Measurements from ENCODE around the gene ADAP1.

ADAP1 gene

DNA sequence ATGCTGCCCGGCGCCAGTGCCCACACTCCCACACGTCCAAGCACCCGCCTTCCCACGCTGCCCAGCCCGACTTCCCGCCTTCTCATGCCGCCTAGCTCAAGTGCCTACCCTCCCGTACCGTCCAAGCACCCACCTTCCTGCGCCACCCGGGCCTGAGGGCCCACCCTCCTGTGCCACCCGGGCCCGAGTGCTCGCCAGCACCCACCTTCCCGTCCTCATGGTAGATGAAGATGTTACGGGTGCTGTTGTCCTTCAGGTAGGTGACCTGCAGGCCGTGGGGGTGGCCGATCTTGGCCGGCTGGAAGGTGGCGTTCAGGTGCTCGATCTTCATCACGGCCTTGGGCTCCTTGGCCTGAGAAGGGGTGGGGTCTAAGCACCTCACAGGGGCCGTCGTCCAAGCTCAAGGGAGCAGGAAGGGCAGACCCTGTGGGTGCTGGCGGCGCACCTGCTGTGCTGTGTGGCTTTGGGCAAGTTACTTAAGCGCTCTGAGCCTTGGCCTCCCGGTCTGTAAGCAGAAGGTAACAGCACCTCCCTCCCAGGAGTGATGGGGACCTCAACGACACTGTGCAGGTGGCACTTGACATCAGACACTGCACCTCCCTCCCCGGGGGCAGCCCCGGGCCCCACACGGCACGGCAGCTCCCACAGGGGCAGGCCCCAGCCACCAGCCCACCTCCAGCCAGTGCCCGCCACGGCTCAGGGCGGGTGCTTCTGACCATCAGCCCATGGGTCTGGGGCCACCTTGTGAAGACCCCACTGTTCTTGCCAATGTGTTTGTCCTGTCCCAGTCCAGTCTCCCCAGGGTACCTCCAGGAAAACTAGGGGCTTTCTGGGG, 50.3 kb downstream of the ADAP1 start:
- DNase-seq: no peak

DNA sequence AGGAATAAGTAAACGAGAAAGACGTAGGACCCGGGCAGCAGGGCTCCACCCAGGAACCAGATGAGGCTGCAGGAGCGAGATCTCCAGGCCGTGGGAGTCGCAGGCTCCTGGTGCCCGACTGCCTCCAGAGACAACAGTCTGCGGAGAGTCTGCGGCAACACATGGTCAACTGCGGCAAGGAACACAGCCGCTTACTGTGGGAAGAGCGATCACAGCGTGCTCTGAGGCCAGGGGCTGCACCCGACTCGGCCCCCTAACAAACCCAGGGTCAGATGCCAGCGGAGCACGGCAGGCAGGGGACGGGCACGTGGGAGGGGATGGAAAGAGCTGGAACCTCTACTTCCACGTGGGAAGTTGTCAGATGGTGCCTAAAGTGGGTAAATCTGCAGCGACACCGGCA, 51.5 kb downstream of the ADAP1 start:
- no peak for DNase-seq

DNA sequence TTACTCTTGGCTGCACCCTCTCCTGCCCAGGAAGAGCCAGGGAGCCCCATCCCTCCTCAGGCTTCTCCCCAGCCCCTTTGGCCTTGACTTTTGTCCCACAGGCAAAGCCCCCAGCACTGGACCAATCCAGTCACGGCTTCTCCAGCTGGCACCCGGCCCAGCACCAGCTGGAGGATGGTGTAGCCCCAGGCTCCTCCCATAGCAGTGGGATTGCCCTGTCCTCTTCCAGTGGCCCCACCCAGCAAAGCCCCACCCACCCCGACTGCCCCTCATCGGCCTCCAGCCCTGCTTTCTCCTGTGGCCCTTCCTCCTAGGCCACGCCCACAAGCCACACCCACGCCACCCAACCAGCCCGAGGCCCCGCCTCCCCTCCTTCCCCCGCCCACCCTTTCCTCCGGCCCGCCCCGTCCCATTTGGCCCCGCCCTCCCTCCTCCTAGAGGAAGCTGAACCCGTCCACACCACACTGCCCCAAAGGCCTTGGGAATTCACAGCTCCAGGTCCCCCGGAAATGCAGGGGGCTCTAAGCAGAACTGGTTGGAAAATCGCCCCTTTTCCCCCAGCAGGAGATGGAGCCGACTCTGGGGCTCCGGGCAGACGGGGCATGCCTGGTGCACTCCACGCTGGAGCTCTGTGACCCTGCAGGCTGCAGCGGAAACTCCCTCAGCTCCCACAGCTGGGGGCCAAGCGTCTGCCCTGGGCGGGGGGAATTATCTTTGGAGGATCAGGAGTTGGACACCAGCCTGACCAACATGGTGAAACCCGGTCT, 52.9 kb downstream of the ADAP1 start:
- DNase-seq: no peak

DNA sequence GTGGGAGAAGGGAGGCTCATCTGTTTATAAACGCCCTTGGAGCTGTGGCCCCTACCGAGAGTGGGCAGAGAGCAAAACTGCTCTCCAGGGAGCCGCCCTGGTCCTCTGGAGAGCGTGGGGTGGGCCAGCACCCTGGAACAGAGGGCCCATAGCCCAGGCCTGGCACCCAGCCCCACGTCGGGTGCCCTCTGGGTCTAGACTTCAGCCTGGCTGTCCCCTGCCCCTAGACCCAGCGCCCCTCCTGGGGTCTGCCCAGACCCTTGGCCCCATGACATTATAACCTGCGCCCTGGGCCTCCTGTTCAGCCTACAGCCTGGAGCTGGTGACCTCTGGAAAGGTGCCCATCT, 53.5 kb downstream of the ADAP1 start:
- DNase-seq: no peak

DNA sequence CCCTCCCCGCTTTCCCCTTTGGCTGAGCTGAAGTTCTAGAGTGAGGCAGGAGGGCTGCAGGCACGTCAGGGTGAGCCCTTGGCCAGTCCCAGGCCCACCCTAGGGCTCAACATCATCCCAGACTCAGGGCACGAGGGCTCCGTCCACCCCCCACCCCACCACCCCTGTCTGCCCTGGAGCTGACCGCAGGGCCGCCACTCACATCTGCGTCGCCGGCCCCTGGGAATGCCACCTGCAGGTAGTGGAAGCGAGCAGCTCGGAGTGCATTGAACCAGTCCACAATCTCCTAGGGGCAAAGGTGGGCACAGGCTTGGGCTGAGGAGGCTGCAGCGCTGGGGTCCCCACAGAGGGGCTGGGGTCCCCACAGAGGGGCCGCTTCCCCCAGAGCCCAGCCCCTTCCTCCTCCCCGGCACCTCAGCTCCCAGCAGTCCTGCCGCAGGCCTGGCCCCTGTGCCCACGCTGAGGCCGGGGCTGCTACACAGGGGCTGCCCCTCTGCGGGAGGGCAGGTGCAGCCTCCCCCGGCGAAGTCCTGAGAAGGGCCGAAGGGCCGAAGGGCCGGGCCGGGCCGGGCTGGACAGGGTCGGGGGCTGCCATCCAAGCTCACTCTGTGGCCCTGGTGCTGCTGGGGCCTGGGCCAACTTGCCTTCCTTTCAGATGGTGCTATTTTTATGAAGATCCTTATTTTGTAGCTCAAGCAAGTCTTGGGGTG, 54.0 kb downstream of the ADAP1 start:
- DNase-seq: no peak

DNA sequence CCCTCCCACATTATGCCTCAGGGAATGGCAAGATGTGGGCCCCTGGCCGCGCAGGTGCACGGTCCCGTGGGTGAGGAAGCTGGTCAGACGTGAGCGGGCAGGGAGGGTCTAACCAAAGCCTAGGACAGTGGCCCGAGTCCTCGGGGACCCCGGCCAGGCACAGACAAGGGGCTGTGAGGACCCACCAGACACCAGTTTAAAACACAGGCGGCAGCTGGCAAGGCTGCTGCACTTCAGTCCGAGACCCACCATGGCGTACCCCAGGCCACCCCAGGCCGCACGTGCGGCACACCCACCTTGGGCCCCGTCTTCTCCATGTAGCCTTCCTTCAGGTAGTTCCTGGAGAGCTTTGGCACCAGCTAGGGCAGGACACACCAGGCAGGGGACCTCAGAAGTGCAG, 54.7 kb downstream of the ADAP1 start:
- no peak for DNase-seq

DNA sequence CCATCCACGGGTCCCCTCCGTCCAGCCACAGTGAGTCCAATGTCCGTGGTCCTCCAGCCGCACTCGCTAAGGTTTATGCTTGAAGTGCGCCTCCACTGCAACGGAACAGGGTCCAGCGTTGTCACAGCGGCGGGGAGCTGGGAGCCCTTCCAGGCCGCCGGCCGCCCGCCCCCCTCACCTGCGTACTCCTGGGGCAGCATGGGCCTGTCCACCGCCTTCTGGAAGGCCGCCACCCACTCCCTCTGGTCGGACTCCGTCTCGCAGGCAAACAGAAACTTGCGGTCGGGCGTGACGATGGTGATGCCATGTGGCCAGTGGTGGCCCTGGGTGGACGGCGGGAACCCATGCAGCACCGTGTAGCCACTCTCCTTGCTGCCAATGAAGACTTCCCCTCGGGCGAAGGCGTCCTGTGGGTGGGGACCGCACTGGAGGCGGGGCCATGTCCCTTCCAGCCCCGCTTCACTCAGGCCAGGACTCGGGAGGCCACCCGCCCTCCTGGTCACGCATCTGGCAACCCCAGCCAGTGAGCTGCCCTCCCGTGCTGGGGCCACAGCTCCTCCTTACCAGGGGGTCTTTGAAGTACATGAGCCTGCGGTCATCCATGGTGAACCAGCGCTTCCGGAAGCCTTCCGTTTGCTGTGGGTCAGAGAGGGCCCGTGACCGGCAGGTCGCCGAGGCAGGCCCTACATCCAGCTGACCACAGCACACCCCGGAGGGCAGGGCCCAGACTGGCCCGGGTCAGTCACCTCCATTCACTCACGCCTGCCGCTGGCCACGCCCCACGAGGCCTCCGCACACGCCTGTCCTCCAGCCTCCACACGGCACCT, 55.4 kb downstream of the ADAP1 start:
- no peak for DNase-seq

DNA sequence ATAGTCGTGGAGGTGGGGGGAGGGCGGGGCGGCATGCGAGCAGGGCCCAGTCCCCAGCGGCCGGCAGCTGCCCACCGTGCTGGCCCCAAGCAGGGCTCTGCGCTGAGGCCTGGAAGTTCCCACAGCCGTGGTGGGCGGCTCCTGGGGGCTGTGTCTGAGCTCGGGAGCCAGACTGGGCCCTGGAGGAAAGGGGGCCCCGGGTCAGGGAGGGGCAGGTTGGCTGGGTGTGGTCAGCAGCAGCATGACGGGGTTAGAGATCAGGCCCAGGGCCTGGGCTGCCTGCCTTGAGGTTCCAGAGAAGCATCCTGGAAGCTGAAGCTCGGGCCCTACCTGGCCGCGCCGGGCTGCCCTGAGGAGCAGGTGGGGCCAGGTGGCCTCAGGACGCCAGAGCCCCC, 56.0 kb downstream of the ADAP1 start:
- no peak for DNase-seq

DNA sequence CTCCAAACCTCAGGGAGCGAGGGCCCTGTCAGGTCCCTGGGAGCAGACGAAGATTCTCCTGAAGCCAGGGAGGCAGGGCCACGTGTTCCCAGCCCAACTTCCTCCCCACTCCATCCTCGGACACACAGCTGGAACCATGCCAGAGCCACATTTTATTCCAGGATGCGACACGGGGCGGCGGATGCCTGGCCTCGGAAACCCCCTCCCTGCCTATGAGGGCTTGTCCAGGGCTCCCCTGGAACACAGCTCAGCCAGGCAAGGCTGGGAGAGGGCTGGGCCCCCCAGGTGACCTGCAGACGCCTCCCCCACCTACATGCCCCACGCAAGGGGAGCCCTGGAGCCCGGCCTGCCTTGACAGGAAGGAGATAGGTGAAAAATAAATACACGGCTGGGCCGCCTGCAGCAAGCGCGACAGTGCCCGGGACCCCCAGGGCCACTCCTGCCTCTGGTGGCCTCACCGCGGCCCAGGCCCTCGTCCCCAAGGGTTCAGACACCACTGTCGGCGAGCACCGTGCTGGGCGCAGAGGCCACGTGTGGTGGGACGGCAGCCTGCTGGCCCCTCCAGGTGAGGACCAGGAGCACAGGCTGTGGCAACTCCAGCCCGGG, 56.6 kb downstream of the ADAP1 start:
- no peak for DNase-seq

DNA sequence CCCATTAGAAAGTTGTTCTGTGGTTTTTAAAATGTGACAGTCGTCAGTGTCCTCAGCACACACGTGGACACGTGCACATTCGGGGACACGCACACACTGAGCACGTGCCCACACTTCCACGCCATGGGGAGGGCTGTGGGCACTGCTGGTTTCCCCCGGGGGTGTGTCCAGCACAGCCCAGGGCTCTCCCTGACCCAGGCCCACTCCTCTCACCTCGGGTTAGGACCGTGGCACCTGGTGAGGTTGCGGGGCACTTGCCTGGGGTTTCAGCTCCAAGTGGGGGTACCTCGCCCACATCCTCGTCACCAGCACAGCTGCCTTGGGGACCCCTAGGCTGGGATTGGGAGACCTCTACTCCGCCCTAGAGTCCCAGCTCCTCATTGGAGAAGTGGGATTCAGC, 57.4 kb downstream of the ADAP1 start:
- DNase-seq: no peak

DNA sequence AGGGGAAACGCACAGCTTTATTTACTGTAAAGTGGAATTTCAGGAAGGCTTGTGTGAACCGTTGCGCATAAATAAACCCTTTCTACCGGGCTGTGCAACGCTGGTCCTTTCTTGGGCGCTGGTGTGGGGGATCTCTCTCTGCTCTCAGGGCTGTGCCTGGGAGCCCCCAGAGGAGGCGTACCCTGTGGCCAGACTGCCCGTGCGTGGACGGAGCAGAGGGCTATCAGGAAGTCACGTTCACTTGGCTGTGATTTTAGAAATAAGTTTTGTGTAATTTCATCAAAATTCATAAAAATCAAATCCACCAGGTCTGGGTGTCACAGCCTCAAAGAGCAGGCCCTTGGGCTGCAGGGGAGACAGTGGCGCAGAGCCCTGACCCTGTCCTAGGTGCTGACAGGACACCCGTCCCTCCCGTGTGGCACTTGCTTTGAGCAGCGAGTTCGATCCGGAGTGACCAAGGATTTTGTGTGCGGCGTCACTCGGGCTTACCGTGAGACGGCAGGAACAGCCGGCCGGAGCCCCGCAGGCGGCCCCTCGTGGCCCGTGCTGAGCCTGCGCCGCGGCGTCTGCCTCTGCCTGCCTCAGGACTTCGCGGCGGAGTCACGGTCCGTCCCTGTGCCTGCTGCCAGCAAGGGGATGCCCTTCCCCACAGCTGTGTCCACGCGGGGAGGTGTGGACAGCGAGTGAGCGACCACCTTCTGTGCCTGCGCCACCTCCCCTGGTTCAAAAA, 58.0 kb downstream of the ADAP1 start:
- no peak for DNase-seq

DNA sequence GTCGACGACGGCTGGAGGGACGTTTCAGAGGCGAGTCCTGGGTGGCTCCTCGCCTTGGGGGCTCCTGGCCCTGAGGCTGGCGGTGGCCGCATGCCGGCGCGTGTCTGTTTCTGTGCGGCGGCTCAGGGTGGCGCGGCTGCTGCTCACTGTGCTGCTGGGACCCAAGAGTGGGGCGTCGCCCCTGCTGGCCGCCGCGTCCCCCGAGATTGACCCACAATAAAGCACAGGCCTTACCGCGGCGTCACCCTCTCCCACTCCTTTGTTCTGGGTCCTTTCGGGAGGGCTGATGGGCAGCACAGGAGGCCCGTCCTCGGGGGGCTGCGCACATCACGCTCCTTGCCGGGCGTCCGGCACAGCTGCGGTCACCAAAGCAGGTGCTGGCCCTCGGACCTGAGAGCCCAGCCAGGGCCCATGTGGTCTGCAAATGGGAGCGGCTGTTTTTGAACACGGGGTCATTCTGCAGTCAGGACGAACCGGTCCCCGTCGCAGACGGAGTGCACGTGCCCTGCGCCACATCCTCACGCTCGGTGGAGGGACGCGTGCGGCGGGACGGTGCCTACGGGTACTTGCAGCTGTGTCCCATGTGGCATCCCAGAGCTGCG, 58.9 kb downstream of the ADAP1 start:
- no peak for DNase-seq

DNA sequence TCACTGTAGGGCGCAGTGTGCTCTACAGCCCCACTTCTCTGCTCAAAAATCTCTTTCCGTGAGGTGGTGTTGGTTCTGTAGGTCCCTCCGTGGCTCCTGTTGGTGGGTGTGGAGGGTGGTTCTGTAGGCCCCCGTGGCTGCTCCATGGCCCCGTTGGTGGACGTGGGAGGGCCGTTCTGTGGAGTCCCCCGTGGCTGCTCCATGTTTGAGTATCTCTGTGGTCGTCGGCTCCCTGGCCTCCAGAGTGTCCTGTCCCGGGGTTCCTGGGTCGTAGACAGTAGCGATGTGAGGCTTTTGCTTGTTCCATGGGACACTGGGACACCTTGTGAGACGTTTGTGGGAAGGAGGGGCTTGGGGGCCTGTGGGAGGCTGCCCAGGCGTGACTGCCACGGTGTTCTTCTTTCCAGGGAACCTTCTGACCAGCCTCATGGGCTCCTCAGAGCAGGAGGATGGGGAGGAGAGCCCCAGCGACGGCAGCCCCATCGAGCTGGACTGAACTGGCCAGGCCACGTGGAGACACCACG, 59.5 kb downstream of the ADAP1 start:
- DNase-seq: no peak

DNA sequence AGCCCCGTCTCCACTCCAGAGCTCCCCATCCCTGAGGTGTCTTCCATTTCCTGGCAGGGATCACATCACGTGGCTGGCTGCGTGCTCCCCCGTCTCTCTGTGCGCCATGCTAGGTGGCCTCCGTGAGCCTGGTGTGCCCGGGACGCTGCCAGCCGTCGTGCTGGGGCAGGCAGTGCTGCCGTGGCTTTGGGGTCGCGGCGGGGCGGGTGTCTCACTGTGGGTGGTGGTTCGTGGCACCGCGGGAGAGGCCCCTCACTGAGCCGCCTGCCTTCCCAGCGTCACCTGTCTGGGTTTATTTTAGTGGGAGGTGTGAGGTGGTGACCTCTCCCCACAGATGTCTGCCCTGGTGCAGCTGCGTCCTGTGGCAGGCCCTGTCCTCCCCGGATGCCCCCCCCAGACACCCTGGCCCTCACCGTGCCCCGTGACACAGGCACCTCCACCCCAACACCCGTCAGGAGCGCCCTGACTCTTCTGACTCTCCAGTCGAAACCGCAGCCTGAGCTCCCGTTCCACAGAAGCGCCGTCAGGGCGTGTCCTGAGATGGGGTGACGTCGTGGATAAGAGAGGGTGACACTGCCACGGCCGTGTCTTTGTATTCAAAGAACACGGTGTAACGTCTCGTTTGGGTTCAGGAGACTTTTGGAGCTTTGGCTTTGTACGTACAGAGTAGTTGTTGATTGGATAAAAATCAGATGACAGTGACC, 60.2 kb downstream of the ADAP1 start:
- DNase-seq: no peak

DNA sequence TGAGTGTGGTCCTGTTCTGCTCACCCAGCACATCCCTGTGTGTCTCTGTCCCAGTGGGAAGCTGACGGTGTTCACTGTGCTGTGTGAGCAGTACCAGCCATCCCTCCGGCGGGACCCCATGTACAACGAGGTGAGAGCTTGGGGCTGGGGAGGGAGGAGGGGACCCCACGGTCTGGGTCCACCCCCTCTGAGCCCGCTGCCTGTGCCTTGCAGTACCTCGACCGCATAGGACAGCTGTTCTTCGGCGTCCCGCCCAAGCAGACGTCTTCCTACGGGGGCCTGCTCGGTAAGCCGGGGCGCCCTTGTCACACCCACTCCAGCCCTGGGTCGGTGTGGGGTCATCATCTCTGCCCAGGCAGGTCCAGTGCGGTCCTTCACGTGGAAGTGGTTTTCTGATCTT, 60.8 kb downstream of the ADAP1 start:
- DNase-seq: no peak

DNA sequence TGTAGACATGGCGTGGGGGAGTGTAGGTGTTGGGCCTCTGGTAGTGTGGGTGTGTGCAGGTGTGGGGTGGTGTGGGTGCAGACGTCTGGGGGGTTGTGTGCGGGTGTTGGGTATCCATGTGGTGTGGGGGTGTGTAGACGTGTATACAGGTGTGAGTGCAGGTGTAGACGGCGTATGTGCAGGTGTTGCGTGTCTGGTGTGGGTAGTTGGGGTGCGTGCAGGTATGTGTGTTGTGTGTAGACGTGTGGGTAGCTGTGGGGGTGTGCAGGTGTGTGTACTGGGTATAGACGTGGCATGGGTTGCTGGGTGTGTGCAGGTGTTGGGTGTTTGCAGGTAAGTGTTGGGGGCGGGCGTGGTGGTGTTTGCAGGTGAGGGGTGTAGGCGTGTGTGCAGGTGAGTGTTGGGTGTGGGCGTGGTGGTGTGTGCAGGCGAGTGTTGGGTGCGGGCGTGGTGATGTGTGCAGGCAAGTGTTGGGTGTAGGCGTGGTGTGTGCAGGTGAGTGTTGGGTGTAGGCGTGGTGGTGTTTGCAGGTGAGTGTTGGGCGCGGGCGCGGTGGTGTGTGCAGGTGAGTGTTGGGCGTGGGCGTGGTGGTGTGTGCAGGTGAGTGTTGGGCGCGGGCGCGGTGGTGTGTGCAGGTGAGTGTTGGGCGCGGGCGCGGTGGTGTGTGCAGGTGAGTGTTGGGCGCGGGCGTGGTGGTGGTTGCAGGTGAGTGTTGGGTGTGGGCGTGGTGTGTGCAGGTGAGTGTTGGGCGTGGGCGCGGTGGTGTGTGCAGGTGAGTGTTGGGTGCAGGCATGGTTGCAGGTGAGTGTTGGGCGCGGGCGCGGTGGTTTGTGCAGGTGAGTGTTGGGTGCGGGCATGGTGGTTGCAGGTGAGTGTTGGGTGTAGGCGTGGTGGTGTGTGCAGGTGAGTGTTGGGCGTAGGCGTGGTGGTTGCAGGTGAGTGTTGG, 61.6 kb downstream of the ADAP1 start:
- DNase-seq: no peak

DNA sequence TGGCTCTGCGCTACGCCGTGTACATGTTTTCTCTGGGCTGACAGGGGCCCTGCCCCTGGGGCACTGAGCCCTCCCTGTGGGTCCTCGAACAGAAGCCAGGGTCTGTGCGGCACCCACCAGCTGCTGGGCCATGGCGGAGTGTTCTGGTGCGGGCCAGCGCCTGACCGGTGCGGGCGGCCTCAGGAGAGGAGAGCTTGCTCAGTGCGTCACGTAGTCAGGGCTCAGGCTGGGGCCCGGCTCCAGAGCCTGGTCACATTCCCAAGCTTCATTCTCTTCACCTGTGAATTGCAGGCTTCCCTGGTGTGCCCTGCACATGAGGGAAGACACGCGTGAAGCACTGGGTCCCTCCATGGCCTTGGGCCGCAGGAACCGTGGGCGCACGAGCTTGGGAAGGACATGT, 62.7 kb downstream of the ADAP1 start:
- no peak for DNase-seq

DNA sequence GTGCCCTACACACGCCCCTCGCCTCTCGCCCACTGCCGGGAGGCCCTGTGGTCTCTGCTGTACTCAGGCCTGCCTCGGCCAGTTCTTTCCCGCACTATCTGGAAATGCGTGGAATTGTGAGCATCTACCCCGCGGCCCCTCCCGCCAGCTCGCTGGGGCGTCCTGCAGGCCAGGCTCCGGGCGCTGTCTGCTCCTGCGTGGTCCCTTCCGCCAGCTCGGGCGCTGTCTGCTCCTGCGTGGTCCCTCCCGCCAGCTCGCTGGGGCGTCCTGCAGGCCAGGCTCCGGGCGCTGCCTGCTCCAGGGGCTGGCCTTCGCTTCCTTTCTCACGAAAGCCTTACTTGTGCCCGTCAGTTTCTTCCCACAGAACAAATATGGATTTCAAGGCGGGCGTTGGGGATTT, 63.2 kb downstream of the ADAP1 start:
- no peak for DNase-seq

DNA sequence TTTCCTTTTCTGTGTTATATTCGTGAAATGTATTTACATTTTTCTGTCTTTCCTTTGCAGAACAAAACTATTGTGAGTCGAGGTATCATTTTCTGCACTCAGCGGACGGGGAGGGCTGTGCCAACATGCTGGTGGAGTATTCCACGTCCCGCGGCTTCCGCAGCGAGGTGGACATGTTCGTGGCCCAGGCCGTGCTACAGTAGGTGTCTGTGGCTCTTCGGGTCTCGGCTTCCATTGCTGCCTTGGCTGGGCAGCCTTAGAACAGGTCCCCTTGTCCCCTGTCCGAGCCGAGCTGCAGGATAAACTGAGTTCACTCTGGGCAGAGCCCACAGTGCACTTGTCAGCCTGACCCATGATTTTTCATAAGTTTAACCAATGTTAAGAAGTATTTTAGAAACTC, 63.6 kb downstream of the ADAP1 start:
- no peak for DNase-seq

Measured in NCI-H524 treated with DMSO at 0.1 percent for 48 hours (cell line).